Stimulated activated CD8-positive, alpha-beta memory T cell treated with anti-CD3 and anti-CD28 coated beads, Interleukin-7, amount 100 ng/mL, for 4 hours (primary cell): ENCODE measurements around the gene RCC2.

Source experiments
- DNase-seq, 2 donors: peaks; one replicate each; pipeline ENCODE4 v3.0.0-alpha.2; 2020; ENCODE audit warnings: low read depth in 2 of 2

RCC2 gene

GRCh38 chr1:17372955-17373354 lies 66.5 kb downstream of the RCC2 start:
- DNase-seq, result no peak

GRCh38 chr1:17371896-17372295 lies 67.6 kb downstream of the RCC2 start, which contains the start of gene PADI6:
PADI6 (plus strand) TSS chr1:17372196; CDS start chr1:17372246, 50 bp downstream.
- DNase-seq, result no peak

- no peak for DNase-seq
These were observed 68.9 kb downstream of the RCC2 start for GRCh38 chr1:17370618-17371017.

GRCh38 chr1:17369466-17369865 lies 70.0 kb downstream of the RCC2 start:
- DNase-seq, result no peak

- DNase-seq, result no peak
These were observed 74.2 kb downstream of the RCC2 start for GRCh38 chr1:17365293-17365692.

- DNase-seq, result no peak
These were observed 75.7 kb downstream of the RCC2 start for GRCh38 chr1:17363771-17364170.

GRCh38 chr1:17363351-17363750 lies 76.1 kb downstream of the RCC2 start:
- no peak for DNase-seq

- DNase-seq, result no peak
These were observed 77.8 kb downstream of the RCC2 start for GRCh38 chr1:17361687-17362086.

GRCh38 chr1:17360272-17360956 lies 79.1 kb downstream of the RCC2 start:
- DNase-seq, result no peak

GRCh38 chr1:17359808-17360207 lies 79.7 kb downstream of the RCC2 start:
- no peak for DNase-seq

GRCh38 chr1:17359031-17359430 lies 80.4 kb downstream of the RCC2 start:
- DNase-seq, result no peak

- DNase-seq, result no peak
These were observed 80.9 kb downstream of the RCC2 start for GRCh38 chr1:17358557-17358956.
